ENCODE measurements around the gene CIROP. TPM values are rescaled to one million over a fixed set of nuclear protein-coding genes. Genes with fewer than 3 reads are reported as not detected.

Gene CIROP
- total RNA-seq, 2 donors from 2014 or later, result 0.64 to 1.4 TPM

- H3K27me3 Mint-ChIP-seq (ENCODE audit: insufficient read depth), result no peaks in the 10 kb centered on the region
- H3K36me3 ChIP-seq (ENCODE audit: control insufficient read depth, insufficient read depth, low read length), result no peaks in the 10 kb centered on the region
- no peaks in the 10 kb centered on the region for H3K9me3 Mint-ChIP-seq
- H3K36me3 Mint-ChIP-seq (ENCODE audit: low read depth), result peaks cover 8% of the 10 kb centered on the region
- WGBS, 2 experiments (ENCODE audit: insufficient coverage in 1 of 2, insufficient read length in 1 of 2), result 94 to 100% methylated on average over 3 to 8 of the region's 8 CpGs
- no peaks in the 10 kb centered on the region for H3K4me1 ChIP-seq (ENCODE audit: control insufficient read depth, insufficient read depth, low read length)
- no peak overlapping the region for H3K4me3 Mint-ChIP-seq
- no peak overlapping the region for H3K9ac ChIP-seq (ENCODE audit: extremely low read depth, low read length, poor library complexity, severe bottlenecking)
- H3K4me1 Mint-ChIP-seq, result no peaks in the 10 kb centered on the region
- H3K27ac Mint-ChIP-seq, result no peak overlapping the region
- H3K27ac ChIP-seq (ENCODE audit: low read depth, low read length), result no peak overlapping the region
- no peak for DNase-seq
- TF ChIP-seq CTCF (conservative IDR thresholded peaks at IDR 0.05), result no peak
- H3K9me3 ChIP-seq (ENCODE audit: control insufficient read depth, low read length), result no peaks in the 10 kb centered on the region
- H3K27me3 ChIP-seq (ENCODE audit: control insufficient read depth, insufficient read depth, low read length, poor library complexity, severe bottlenecking), result no peaks in the 10 kb centered on the region
- H3K4me3 ChIP-seq (ENCODE audit: low read length), result no peak overlapping the region
Measured at GRCh38 chr14:23132970-23133369, 28.2 kb upstream of the CIROP start.

GRCh38 chr14:23131482-23131881, 26.7 kb upstream of the CIROP start:
- Mint-ChIP-seq H3K4me3 (no peak overlapping the region), H3K9me3 (no peaks in the 10 kb centered on the region), H3K4me1 (no peaks in the 10 kb centered on the region), H3K27me3 (ENCODE audit: insufficient read depth) (no peaks in the 10 kb centered on the region), H3K36me3 (ENCODE audit: low read depth) (peaks cover 9% of the 10 kb centered on the region), H3K27ac (no peak overlapping the region)
- H3K9me3 ChIP-seq (ENCODE audit: control insufficient read depth, low read length), result no peaks in the 10 kb centered on the region
- no peak overlapping the region for H3K9ac ChIP-seq (ENCODE audit: extremely low read depth, low read length, poor library complexity, severe bottlenecking)
- H3K4me1 ChIP-seq (ENCODE audit: control insufficient read depth, insufficient read depth, low read length), result no peaks in the 10 kb centered on the region
- no peak for DNase-seq
- 88 to 96% methylated on average over 4 to 5 of the region's 5 CpGs for WGBS, 2 experiments (ENCODE audit: insufficient coverage in 1 of 2, insufficient read length in 1 of 2)
- no peaks in the 10 kb centered on the region for H3K36me3 ChIP-seq (ENCODE audit: control insufficient read depth, insufficient read depth, low read length)
- no peak overlapping the region for H3K27ac ChIP-seq (ENCODE audit: low read depth, low read length)
- H3K4me3 ChIP-seq (ENCODE audit: low read length), result no peak overlapping the region
- no peak for TF ChIP-seq CTCF (conservative IDR thresholded peaks at IDR 0.05)
- no peaks in the 10 kb centered on the region for H3K27me3 ChIP-seq (ENCODE audit: control insufficient read depth, insufficient read depth, low read length, poor library complexity, severe bottlenecking)

- Mint-ChIP-seq H3K4me1 (peaks cover 3% of the 10 kb centered on the region), H3K4me3 (no peak overlapping the region), H3K27ac (no peak overlapping the region), H3K9me3 (no peaks in the 10 kb centered on the region), H3K36me3 (ENCODE audit: low read depth) (peaks cover 7% of the 10 kb centered on the region), H3K27me3 (ENCODE audit: insufficient read depth) (no peaks in the 10 kb centered on the region)
- no peak overlapping the region for H3K9ac ChIP-seq (ENCODE audit: extremely low read depth, low read length, poor library complexity, severe bottlenecking)
- no peaks in the 10 kb centered on the region for H3K4me1 ChIP-seq (ENCODE audit: control insufficient read depth, insufficient read depth, low read length)
- 84 to 92% methylated on average over 2 to 3 of the region's 3 CpGs for WGBS, 2 experiments (ENCODE audit: insufficient coverage in 1 of 2, insufficient read length in 1 of 2)
- DNase-seq, result no peak
- H3K4me3 ChIP-seq (ENCODE audit: low read length), result no peak overlapping the region
- H3K36me3 ChIP-seq (ENCODE audit: control insufficient read depth, insufficient read depth, low read length), result no peaks in the 10 kb centered on the region
- H3K27ac ChIP-seq (ENCODE audit: low read depth, low read length), result no peak overlapping the region
- H3K9me3 ChIP-seq (ENCODE audit: control insufficient read depth, low read length), result no peaks in the 10 kb centered on the region
- TF ChIP-seq CTCF (conservative IDR thresholded peaks at IDR 0.05), result no peak
- no peaks in the 10 kb centered on the region for H3K27me3 ChIP-seq (ENCODE audit: control insufficient read depth, insufficient read depth, low read length, poor library complexity, severe bottlenecking)
Measured at GRCh38 chr14:23130871-23131270, 26.1 kb upstream of the CIROP start.

Data from endodermal cell (in vitro differentiated cells).